ENCODE measurements around the gene SPDYE5.
"Not testable (repeated sequence)": the region's sequence is repeated elsewhere in the genome, so short reads cannot be mapped to it uniquely, and the experiment has no call there.

SPDYE5 gene

GRCh38 chr7:75492020-75492419 is at the start of gene SPDYE5:
TSS of gene SPDYE5 (plus strand) at chr7:75492320. CDS start at chr7:75494048, 1,728 bp downstream.
- DNase-seq: not testable (repeated sequence)

GRCh38 chr7:75442465-75443111 is 49.5 kb upstream of the SPDYE5 start:
- peak; percentile 45 for DNase-seq

GRCh38 chr7:75449946-75450345 is 42.2 kb upstream of the SPDYE5 start:
- not testable (repeated sequence) for DNase-seq

GRCh38 chr7:75452494-75452955 is 39.6 kb upstream of the SPDYE5 start:
- peak; percentile 23 for DNase-seq

GRCh38 chr7:75456403-75456802 is 35.7 kb upstream of the SPDYE5 start:
- DNase-seq: not testable (repeated sequence)

GRCh38 chr7:75458034-75458433 is 34.1 kb upstream of the SPDYE5 start:
- DNase-seq: not testable (repeated sequence)

GRCh38 chr7:75460541-75460940 is 31.6 kb upstream of the SPDYE5 start:
- not testable (repeated sequence) for DNase-seq

- DNase-seq: not testable (repeated sequence)
These were observed 22.0 kb upstream of the SPDYE5 start for GRCh38 chr7:75470166-75470565.

- DNase-seq: not testable (repeated sequence)
These were observed 14.7 kb upstream of the SPDYE5 start for GRCh38 chr7:75477457-75477856.

- not testable (repeated sequence) for DNase-seq
These were observed 11.8 kb upstream of the SPDYE5 start for GRCh38 chr7:75480313-75480712.

GRCh38 chr7:75485355-75485978 is 6.7 kb upstream of the SPDYE5 start:
- DNase-seq: peak; percentile 1

GRCh38 chr7:75485979-75486643 is 6.0 kb upstream of the SPDYE5 start, which contains the start of gene POM121C:
TSS of gene POM121C (minus strand) at chr7:75486299. CDS start at chr7:75441496, 44,803 bp downstream.
- peak; percentile 90 for DNase-seq

GRCh38 chr7:75509033-75509432 is 16.9 kb downstream of the SPDYE5 start:
- not testable (repeated sequence) for DNase-seq

- not testable (repeated sequence) for DNase-seq
These were observed 26.7 kb downstream of the SPDYE5 start for GRCh38 chr7:75518842-75519241.

- not testable (repeated sequence) for DNase-seq
These were observed 29.6 kb downstream of the SPDYE5 start for GRCh38 chr7:75521727-75522126.

GRCh38 chr7:75527224-75527722 is 35.2 kb downstream of the SPDYE5 start:
- not testable (repeated sequence) for DNase-seq

GRCh38 chr7:75531359-75531821 is 39.3 kb downstream of the SPDYE5 start:
- no peak for DNase-seq

GRCh38 chr7:75532639-75533038 is 40.5 kb downstream of the SPDYE5 start:
- no peak for DNase-seq

GRCh38 chr7:75533926-75534325 is 41.8 kb downstream of the SPDYE5 start:
- no peak for DNase-seq

GRCh38 chr7:75534727-75535307 is 42.7 kb downstream of the SPDYE5 start:
- no peak for DNase-seq

- DNase-seq: no peak
These were observed 44.4 kb downstream of the SPDYE5 start for GRCh38 chr7:75536491-75536890.

- DNase-seq: no peak
These were observed 44.9 kb downstream of the SPDYE5 start for GRCh38 chr7:75536940-75537538.

All from CD4-positive, alpha-beta T cell treated with Interleukin-12 subunit alpha and Interleukin-12 subunit beta, for 1 hour (primary cell).